Measurements from ENCODE around the gene CHST13. TPM values are rescaled to one million over a fixed set of nuclear protein-coding genes. Genes with fewer than 3 reads are reported as not detected.
A peak's percentile ranks its signal among the peaks of the same experiment; 100 is the strongest.

CHST13 gene
- total RNA-seq, 2 donors from 2014 or later = 0.60 to 0.74 TPM

- no peak for ATAC-seq
- DNase-seq = peak; percentile 5
These were observed 12.2 kb downstream of the CHST13 start for GRCh38 chr3:126536126-126536525.

GRCh38 chr3:126537116-126537729 is 13.3 kb downstream of the CHST13 start:
- peak; percentile 7 for DNase-seq
- intact Hi-C loops (cut with DNase I) = no loop called here
- no peak for ATAC-seq

More at GRCh38 chr3:126536126-126536525, 12.2 kb downstream of the CHST13 start:
- intact Hi-C loops (cut with DNase I) = no loop called here

- ATAC-seq = no peak
- intact Hi-C loops (cut with DNase I) = no loop called here
- DNase-seq = peak; percentile 27
These were observed 13.9 kb downstream of the CHST13 start for GRCh38 chr3:126537730-126538281.

GRCh38 chr3:126538316-126538715 is 14.4 kb downstream of the CHST13 start:
- ATAC-seq (no peak), DNase-seq (peak; percentile 7)
- intact Hi-C loops (cut with DNase I) = no loop called here

- intact Hi-C loops (cut with DNase I) = no loop called here
- DNase-seq (no peak), ATAC-seq (no peak)
These were observed 15.0 kb downstream of the CHST13 start for GRCh38 chr3:126538966-126539365.

GRCh38 chr3:126539558-126540250 is 15.7 kb downstream of the CHST13 start:
- DNase-seq = peak; percentile 10

GRCh38 chr3:126540342-126540849 is 16.4 kb downstream of the CHST13 start:
- ATAC-seq (peak; percentile 67 to 83), DNase-seq (peak; percentile 56)
- intact Hi-C loops (cut with DNase I) = no loop called here

More at GRCh38 chr3:126539558-126540250, 15.7 kb downstream of the CHST13 start:
- intact Hi-C loops (cut with DNase I) = no loop called here
- ATAC-seq = no peak

- DNase-seq (peak; percentile 10), ATAC-seq (no peak)
- intact Hi-C loops (cut with DNase I) = no loop called here
These were observed 17.1 kb downstream of the CHST13 start for GRCh38 chr3:126540951-126541627.

GRCh38 chr3:126541628-126542339 is 17.8 kb downstream of the CHST13 start:
- DNase-seq (peak; percentile 14), ATAC-seq (no peak)
- intact Hi-C loops (cut with DNase I) = no loop called here

- ATAC-seq = no peak
- DNase-seq = peak; percentile 19
- intact Hi-C loops (cut with DNase I) = no loop called here
These were observed 18.6 kb downstream of the CHST13 start for GRCh38 chr3:126542340-126543241.

- intact Hi-C loops (cut with DNase I) = no loop called here
- ATAC-seq = no peak
- peak; percentile 3 for DNase-seq
These were observed 19.6 kb downstream of the CHST13 start for GRCh38 chr3:126543457-126544061.

- intact Hi-C loops (cut with DNase I) = no loop called here
- ATAC-seq (no peak), DNase-seq (peak; percentile 7)
These were observed 20.8 kb downstream of the CHST13 start for GRCh38 chr3:126544596-126545281.

GRCh38 chr3:126545544-126545943 is 21.6 kb downstream of the CHST13 start:
- intact Hi-C loops (cut with DNase I) = no loop called here
- DNase-seq (peak; percentile 2), ATAC-seq (no peak)

- DNase-seq (no peak), ATAC-seq (no peak)
- intact Hi-C loops (cut with DNase I) = no loop called here
These were observed 22.1 kb downstream of the CHST13 start for GRCh38 chr3:126546013-126546412.

GRCh38 chr3:126546549-126547239 is 22.7 kb downstream of the CHST13 start:
- DNase-seq = peak; percentile 2
- no peak for ATAC-seq
- intact Hi-C loops (cut with DNase I) = no loop called here

GRCh38 chr3:126547721-126548120 is 23.8 kb downstream of the CHST13 start:
- ATAC-seq (no peak), DNase-seq (no peak)
- intact Hi-C loops (cut with DNase I) = no loop called here

All from left cardiac atrium (tissue), 4 donors.